Fibroblast of villous mesenchyme (primary cell): ENCODE data around the gene CACNA1A. TPM values are rescaled to one million over a fixed set of nuclear protein-coding genes. Genes with fewer than 3 reads are reported as not detected.

Source experiments
- DNase-seq: peaks from one replicate; pipeline ENCODE4 v3.0.0-alpha.2; 2010; ENCODE audit warnings: low read depth
- H3K4me3 ChIP-seq: 2 replicates; pipeline ENCODE4 v1.5.1; 2011; ENCODE audit warnings: low read depth, mild to moderate bottlenecking, low read length
- total RNA-seq: library from RNA; depleted of rRNA; stranded (reverse); fragments of >200 nt; gene quantifications from 2 replicates; pipeline ENCODE4 v1.2.3, GENCODE V29; 2012
- TF ChIP-seq, protein P1 (sequence below): IDR thresholded peaks from 2 replicates; pipeline ENCODE4 v1.5.1; 2012; ENCODE audit warnings: low read depth, mild to moderate bottlenecking, low read length; ENCODE audit not compliant: insufficient read depth

Gene CACNA1A
- total RNA-seq, 1 donor = 0.43 TPM

GRCh38 chr19:13220847-13221246, 285.4 kb downstream of the CACNA1A start:
- no peak for DNase-seq
- TF ChIP-seq, protein P1, sequence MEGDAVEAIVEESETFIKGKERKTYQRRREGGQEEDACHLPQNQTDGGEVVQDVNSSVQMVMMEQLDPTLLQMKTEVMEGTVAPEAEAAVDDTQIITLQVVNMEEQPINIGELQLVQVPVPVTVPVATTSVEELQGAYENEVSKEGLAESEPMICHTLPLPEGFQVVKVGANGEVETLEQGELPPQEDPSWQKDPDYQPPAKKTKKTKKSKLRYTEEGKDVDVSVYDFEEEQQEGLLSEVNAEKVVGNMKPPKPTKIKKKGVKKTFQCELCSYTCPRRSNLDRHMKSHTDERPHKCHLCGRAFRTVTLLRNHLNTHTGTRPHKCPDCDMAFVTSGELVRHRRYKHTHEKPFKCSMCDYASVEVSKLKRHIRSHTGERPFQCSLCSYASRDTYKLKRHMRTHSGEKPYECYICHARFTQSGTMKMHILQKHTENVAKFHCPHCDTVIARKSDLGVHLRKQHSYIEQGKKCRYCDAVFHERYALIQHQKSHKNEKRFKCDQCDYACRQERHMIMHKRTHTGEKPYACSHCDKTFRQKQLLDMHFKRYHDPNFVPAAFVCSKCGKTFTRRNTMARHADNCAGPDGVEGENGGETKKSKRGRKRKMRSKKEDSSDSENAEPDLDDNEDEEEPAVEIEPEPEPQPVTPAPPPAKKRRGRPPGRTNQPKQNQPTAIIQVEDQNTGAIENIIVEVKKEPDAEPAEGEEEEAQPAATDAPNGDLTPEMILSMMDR = no peak
- no peak overlapping the region for H3K4me3 ChIP-seq

DNA sequence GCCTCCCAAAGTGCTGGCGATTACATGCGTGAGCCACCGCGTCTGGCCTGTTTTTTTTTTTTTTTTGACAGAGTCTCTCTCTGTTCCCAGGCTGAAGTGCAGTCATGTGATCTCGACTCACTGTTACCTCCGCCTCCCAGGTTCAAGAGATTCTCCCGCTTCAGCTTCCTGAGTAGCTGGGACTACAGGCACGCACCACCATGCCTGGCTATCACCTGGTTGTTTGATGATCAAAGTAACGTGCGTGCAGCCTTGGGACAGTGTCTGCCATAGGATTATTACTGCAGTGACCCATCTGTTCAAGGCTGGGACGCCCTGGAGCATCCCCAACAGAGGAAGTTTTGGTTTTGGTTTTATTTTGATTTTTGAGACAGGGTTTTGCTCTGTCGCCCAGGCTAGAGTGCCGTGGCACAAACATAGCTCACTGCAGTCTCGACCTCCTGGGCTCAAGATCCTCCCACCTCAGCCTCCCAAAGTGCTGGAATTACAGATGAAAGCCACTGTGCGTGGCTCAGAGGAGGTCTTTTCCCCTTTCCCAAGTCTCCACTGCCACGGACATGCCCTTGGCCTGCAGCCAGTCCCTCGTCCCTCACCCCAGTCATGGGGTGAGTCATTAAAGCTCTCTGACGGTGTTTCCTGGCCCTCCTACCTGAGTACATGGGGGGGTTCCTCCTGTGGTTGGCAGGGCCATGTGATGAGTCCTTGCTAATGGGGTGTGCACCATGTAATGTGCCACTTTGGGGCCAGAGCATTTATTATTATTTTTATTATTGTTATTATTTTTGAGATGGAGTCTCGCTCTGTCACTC, 290.5 kb downstream of the CACNA1A start:
- TF ChIP-seq, protein P1 = no peak
- H3K4me3 ChIP-seq = no peak overlapping the region
- DNase-seq = peak; percentile 15

- H3K4me3 ChIP-seq = no peak overlapping the region
- TF ChIP-seq, protein P1 = no peak
- no peak for DNase-seq
Observed at GRCh38 chr19:13214036-13214730, 292.1 kb downstream of the CACNA1A start.

DNA sequence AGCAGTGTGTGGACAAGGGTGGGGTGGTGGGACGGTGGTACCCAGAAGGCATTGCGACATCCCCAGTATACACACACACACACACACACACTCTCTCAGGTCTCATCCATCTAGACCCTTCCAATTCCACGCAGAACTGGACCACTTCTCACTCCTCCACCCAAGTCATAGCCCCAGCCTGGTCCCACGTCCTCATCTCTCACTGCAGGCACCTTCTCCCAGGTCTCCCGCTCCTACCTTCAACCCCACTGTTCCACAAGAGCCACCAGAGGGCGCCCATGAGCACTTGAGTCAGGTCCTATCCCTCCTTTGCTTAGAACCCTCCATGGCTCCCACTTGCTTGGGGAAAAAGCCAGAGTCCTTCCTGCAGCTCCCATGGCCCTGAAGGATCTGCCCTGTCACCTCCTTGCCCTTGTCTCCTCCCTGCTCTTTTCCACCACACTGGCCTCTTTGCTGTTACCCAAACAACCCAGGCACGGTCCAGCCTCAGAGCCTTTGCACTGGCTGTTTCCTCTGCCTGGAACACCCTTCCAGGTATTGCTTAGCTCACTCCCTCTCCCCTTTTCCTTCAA, 293.4 kb downstream of the CACNA1A start:
- H3K4me3 ChIP-seq = no peak overlapping the region

GRCh38 chr19:13211426-13212308, 294.6 kb downstream of the CACNA1A start:
- DNase-seq = no peak
- no peak overlapping the region for H3K4me3 ChIP-seq
- TF ChIP-seq, protein P1 = no peak

More for the DNA sequence above, 293.4 kb downstream of the CACNA1A start:
- DNase-seq = peak; percentile 44
- TF ChIP-seq, protein P1 = peak; percentile 62

- H3K4me3 ChIP-seq = no peak overlapping the region
- no peak for DNase-seq
- TF ChIP-seq, protein P1 = no peak
Observed at GRCh38 chr19:13210941-13211340, 295.3 kb downstream of the CACNA1A start.
